Measurements from ENCODE around the gene FASN.

GRCh38 chr17:82059272-82060000 is 38.6 kb downstream of the FASN start:
- TF ChIP-seq CTCF (IDR thresholded peaks at IDR 0.05) (no peak), POLR2A (IDR thresholded peaks at IDR 0.05) (no peak)

Measured in right lobe of liver (tissue), 4 donors.